Effector memory CD4-positive, alpha-beta T cell (primary cell): ENCODE results near the gene TBX21.
"Not testable (repeated sequence)": the region's sequence is repeated elsewhere in the genome, so short reads cannot be mapped to it uniquely, and the experiment has no call there.

Source experiments
- DNase-seq, 3 donors: peaks; one replicate each; pipeline ENCODE4 v3.0.0-alpha.2; 2020
- H3K27ac ChIP-seq: 2 replicates; pipeline ENCODE4 v1.7.0; 2013; ENCODE audit warnings: mild to moderate bottlenecking, low read length, moderate library complexity; ENCODE audit not compliant: insufficient read depth, poor library complexity, severe bottlenecking
- H3K27me3 ChIP-seq: replicated peaks from 2 replicates; pipeline ENCODE4 v1.7.0; 2013; ENCODE audit warnings: mild to moderate bottlenecking, low read length; ENCODE audit not compliant: insufficient read depth, control insufficient read depth, poor library complexity, severe bottlenecking
- H3K36me3 ChIP-seq: 2 replicates; pipeline ENCODE4 v1.7.0; 2013; ENCODE audit warnings: mild to moderate bottlenecking, low read length, moderate library complexity; ENCODE audit not compliant: control insufficient read depth, insufficient read depth
- H3K4me1 ChIP-seq: 2 replicates; pipeline ENCODE4 v1.7.0; 2013; ENCODE audit warnings: low read length, mild to moderate bottlenecking; ENCODE audit not compliant: control insufficient read depth, insufficient read depth, poor library complexity, severe bottlenecking
- H3K4me3 ChIP-seq: 2 replicates; pipeline ENCODE4 v1.7.0; 2013; ENCODE audit warnings: low read length, low read depth, mild to moderate bottlenecking; ENCODE audit not compliant: insufficient read depth, poor library complexity, severe bottlenecking
- H3K9me3 ChIP-seq: 2 replicates; pipeline ENCODE4 v1.7.0; 2013; ENCODE audit warnings: mild to moderate bottlenecking, low read length, moderate library complexity; ENCODE audit not compliant: control insufficient read depth

TBX21 gene

GRCh38 chr17:47763913-47764582 lies 31.0 kb downstream of the TBX21 start:
- no peaks in the 10 kb centered on the region for H3K36me3 ChIP-seq
- H3K4me1 ChIP-seq, result no peaks in the 10 kb centered on the region
- H3K9me3 ChIP-seq, result no peaks in the 10 kb centered on the region
- H3K27ac ChIP-seq, result no peak overlapping the region
- H3K27me3 ChIP-seq, result no peaks in the 10 kb centered on the region
- no peak for DNase-seq
- no peak overlapping the region for H3K4me3 ChIP-seq

- H3K27ac ChIP-seq, H3K4me3 ChIP-seq, H3K9me3 ChIP-seq, H3K36me3 ChIP-seq, DNase-seq, H3K4me1 ChIP-seq: not testable (repeated sequence)
- peaks cover 16% of the 10 kb centered on the region for H3K27me3 ChIP-seq
Observed at GRCh38 chr17:47773649-47774048, 40.6 kb downstream of the TBX21 start.

GRCh38 chr17:47774331-47774730 lies 41.3 kb downstream of the TBX21 start:
- Histone ChIP-seq H3K36me3 (no peaks in the 10 kb centered on the region), H3K4me1 (no peaks in the 10 kb centered on the region), H3K4me3 (no peak overlapping the region), H3K27me3 (peaks cover 16% of the 10 kb centered on the region), H3K27ac (no peak overlapping the region), H3K9me3 (no peaks in the 10 kb centered on the region)
- DNase-seq, result no peak

- Histone ChIP-seq H3K36me3 (no peaks in the 10 kb centered on the region), H3K4me1 (no peaks in the 10 kb centered on the region), H3K9me3 (no peaks in the 10 kb centered on the region), H3K27me3 (peaks cover 16% of the 10 kb centered on the region), H3K27ac (no peak overlapping the region), H3K4me3 (no peak overlapping the region)
- DNase-seq, result no peak
Observed at GRCh38 chr17:47774987-47775580, 42.0 kb downstream of the TBX21 start.

- Histone ChIP-seq H3K36me3 (no peaks in the 10 kb centered on the region), H3K4me3 (no peak overlapping the region), H3K27ac (no peak overlapping the region), H3K9me3 (no peaks in the 10 kb centered on the region), H3K27me3 (peaks cover 16% of the 10 kb centered on the region), H3K4me1 (no peaks in the 10 kb centered on the region)
- peak in 2 of 3 donors; percentile 10 to 13 for DNase-seq
Observed at GRCh38 chr17:47776330-47777197, 43.5 kb downstream of the TBX21 start.

GRCh38 chr17:47778184-47778635 lies 45.2 kb downstream of the TBX21 start:
- Histone ChIP-seq H3K9me3 (no peaks in the 10 kb centered on the region), H3K4me1 (no peaks in the 10 kb centered on the region), H3K27me3 (peaks cover 16% of the 10 kb centered on the region), H3K4me3 (no peak overlapping the region), H3K36me3 (no peaks in the 10 kb centered on the region), H3K27ac (no peak overlapping the region)
- no peak for DNase-seq

GRCh38 chr17:47781397-47781796 lies 48.4 kb downstream of the TBX21 start:
- no peaks in the 10 kb centered on the region for H3K4me1 ChIP-seq
- H3K4me3 ChIP-seq, result no peak overlapping the region
- H3K9me3 ChIP-seq, result no peaks in the 10 kb centered on the region
- H3K36me3 ChIP-seq, result no peaks in the 10 kb centered on the region
- DNase-seq, result no peak
- H3K27me3 ChIP-seq, result no peaks in the 10 kb centered on the region
- no peak overlapping the region for H3K27ac ChIP-seq

- Histone ChIP-seq H3K4me1 (peaks cover 10% of the 10 kb centered on the region), H3K27me3 (peaks cover 11% of the 10 kb centered on the region)
- DNase-seq, result no peak
Observed at GRCh38 chr17:47785538-47786123, 52.6 kb downstream of the TBX21 start.

GRCh38 chr17:47789611-47790561 lies 56.9 kb downstream of the TBX21 start:
- no peaks in the 10 kb centered on the region for H3K36me3 ChIP-seq
- no peaks in the 10 kb centered on the region for H3K9me3 ChIP-seq
- H3K4me1 ChIP-seq, result peaks cover 10% of the 10 kb centered on the region
- H3K27ac ChIP-seq, result no peak overlapping the region
- DNase-seq, result peak in 2 of 3 donors; percentile 8 to 13
- peak overlapping the region; percentile 48 for H3K4me3 ChIP-seq
- H3K27me3 ChIP-seq, result peaks cover 11% of the 10 kb centered on the region

More at GRCh38 chr17:47785538-47786123, 52.6 kb downstream of the TBX21 start:
- no peak overlapping the region for H3K27ac ChIP-seq
- H3K9me3 ChIP-seq, result no peaks in the 10 kb centered on the region
- no peak overlapping the region for H3K4me3 ChIP-seq
- no peaks in the 10 kb centered on the region for H3K36me3 ChIP-seq
